Measurements from ENCODE around the gene CACNA2D2.

CACNA2D2 gene

DNA sequence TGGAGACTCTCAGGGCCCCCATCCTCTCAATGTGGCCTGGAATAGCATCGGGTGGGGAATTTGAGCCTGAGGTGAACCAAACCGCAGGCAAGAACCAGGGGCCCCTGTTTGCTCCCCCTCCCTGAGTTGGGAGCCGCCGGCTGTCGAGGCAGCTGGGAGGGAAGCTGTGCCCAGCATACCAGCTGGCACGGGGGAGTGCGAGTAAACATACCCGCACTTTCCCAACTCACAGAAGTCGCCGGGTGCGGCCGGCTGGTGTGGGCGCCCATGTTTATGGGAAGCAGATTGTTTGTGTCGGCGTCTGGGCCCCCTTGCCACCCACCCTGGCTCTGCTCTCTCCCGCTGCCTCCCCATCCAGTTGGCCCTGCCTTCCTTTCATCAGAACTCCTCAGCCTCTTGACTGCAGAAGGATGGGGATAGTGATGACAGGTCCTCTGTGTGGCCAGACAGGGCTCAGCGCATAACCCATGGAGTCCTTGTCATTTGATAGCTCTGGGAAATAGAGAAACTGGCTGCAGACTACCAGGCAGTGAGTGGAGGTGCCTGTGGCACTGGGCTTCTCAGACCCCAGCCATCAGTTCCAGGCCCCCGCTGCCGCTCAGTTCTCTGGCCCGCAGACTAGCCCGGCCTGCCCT lies 60.4 kb downstream of the CACNA2D2 start:
- no peak overlapping the region for H3K4me3 Mint-ChIP-seq
- H3K4me1 Mint-ChIP-seq (ENCODE audit: low read depth) = peaks cover 6% of the 10 kb centered on the region
- H3K27me3 Mint-ChIP-seq = no peaks in the 10 kb centered on the region
- H3K9me3 Mint-ChIP-seq (ENCODE audit: low read depth) = no peaks in the 10 kb centered on the region
- no peaks in the 10 kb centered on the region for H3K36me3 Mint-ChIP-seq
- no peak overlapping the region for H3K27ac Mint-ChIP-seq

DNA sequence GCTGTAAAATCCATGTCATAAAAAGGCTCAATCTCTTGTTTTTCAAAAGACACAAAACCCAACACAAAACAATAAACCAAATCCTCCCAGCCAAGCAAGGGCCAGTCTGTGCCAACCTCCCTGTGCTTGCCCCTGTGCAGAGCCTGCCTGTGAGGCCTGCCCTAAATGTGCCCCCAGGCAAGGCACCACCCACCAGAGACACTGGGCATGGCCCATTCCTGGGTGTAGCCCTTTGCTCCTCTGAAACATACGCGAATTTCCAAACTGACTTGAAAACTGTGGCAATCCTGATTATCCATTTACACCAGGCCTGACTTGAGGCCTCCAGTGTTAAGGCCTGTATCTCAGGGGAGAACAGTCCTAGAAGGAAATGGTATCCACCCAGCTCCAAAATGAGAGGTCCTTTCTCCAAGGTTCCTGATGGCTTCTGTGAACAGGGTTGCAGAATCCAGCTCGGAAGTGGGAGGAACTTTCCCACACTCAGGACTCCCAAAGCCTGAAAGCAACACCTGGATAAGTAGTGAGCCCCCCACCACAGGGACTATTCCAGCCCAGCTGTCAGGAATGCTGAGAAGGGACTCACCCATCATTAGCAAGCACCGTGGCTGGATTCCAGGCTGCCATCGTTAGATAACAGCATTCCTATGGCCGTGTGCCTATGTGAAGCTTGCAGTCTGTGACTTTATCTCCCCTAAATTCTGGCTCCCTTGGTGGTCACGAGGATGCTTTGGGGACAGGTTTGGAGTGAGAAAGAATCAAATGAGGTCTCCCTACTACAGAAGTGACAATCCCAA lies 61.8 kb downstream of the CACNA2D2 start:
- no peaks in the 10 kb centered on the region for H3K27me3 Mint-ChIP-seq
- peaks cover under 1% of the 10 kb centered on the region for H3K4me1 Mint-ChIP-seq (ENCODE audit: low read depth)
- no peak overlapping the region for H3K27ac Mint-ChIP-seq
- no peaks in the 10 kb centered on the region for H3K9me3 Mint-ChIP-seq (ENCODE audit: low read depth)
- H3K36me3 Mint-ChIP-seq = no peaks in the 10 kb centered on the region
- no peak overlapping the region for H3K4me3 Mint-ChIP-seq

DNA sequence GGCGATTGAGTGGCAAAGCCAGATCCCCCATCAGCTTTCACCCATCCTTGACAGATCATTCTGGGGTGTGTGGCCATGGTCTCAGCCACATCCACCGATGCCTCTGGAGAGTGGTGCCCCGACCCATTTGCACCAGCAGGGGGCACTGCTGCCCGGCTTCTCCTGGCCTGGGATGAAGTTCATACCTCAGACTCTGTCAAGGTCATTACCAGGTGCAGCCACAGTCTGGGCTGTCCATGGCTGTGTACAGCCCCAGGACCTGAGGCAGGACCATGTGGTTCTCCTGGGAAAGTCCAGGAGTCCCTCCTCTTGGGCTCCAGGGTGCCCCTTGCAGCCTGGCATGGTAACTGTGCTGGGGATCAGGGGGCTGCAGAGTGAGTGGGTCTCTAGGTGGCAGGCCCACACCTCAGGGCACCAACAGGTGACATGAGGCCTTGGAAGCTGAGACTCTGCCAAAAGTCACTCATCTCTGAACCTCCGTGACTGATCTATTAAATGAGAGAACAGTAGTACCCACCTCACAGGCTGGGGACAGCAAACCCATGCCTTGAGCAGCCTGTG lies 67.2 kb downstream of the CACNA2D2 start:
- Mint-ChIP-seq H3K36me3 (no peaks in the 10 kb centered on the region), H3K9me3 (ENCODE audit: low read depth) (no peaks in the 10 kb centered on the region), H3K27ac (no peak overlapping the region), H3K4me1 (ENCODE audit: low read depth) (no peaks in the 10 kb centered on the region), H3K27me3 (no peaks in the 10 kb centered on the region), H3K4me3 (no peak overlapping the region)

DNA sequence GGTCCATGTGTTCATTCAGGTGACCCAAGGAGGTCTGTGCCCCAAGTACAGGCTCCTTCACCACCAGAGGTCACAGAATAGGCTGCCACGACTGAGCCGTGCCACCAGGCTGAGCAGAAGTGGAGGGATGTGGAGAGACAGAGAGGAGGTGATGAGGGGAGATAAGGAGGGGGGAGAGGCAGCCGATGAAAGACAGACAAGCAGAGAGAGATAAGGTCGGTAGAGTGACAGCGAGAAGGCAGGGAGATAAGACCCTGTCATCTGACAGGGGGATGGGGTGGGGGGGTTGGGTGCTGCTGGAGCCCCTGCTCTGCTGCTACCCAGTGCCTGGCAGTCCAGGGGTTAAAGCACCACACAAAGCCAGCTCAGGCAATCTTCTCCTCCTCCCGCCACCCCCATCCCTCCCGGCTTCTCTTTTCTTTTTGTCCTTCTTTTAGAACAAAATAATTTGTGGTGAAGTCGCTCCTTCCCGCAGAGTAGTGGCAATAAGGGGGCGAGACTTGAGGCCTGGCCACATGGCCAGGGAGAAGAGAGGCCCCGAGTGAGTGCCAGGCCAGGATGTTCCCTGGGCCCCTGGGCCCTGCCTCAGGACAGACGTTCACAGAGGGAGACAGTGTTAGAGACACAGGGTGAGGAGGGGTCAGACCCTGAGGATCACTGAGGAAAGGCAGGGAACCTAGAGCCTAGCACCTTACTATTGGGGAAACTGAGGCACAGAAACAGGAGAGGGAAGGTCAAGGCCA lies 67.9 kb downstream of the CACNA2D2 start:
- Mint-ChIP-seq H3K4me1 (ENCODE audit: low read depth) (no peaks in the 10 kb centered on the region), H3K4me3 (no peak overlapping the region), H3K27me3 (no peaks in the 10 kb centered on the region), H3K27ac (no peak overlapping the region), H3K9me3 (ENCODE audit: low read depth) (no peaks in the 10 kb centered on the region), H3K36me3 (no peaks in the 10 kb centered on the region)

DNA sequence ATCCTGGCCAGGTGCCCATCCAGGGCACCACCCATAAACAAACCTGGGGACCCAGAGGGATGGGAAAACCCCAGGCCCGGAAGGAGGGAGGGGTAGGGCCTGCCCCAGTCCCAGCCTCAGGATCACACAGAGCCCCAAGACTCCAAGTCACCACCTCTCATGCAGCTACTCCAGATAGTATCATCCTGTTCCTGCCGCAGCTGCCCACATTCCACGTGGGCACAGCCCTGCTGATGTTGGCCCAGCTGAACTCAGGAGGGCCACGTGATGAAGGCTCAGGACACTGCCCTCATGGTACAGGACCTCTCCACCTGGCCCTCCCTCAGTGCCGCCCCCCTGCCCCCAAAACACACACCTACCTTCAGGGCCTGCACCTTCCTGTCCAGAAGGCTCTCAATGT lies 69.5 kb downstream of the CACNA2D2 start:
- Mint-ChIP-seq H3K27me3 (no peaks in the 10 kb centered on the region), H3K4me1 (ENCODE audit: low read depth) (no peaks in the 10 kb centered on the region), H3K9me3 (ENCODE audit: low read depth) (no peaks in the 10 kb centered on the region), H3K4me3 (no peak overlapping the region), H3K27ac (no peak overlapping the region), H3K36me3 (no peaks in the 10 kb centered on the region)

DNA sequence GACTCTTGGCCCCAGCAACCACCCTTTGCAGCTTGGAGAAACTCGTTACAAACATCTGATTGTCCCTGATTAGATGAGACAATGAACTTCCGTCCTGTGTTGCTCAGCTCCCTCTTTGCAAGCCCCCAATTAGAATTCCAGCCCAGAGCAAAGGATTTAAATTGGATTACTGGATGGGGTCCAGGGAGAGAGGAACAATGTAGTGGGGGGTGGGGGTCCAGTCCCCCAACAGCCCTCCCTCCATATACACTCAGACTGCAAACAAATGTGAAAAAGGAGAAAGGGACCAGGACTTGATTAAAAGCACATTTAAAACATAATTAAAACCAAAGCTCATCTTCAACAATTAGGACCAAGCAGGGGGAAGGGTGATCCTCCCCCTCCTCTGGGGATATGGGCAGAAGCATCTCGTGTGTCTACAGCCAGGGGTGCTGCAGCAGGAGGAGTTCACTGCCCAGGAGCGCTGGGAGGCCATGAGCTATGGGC lies 72.4 kb downstream of the CACNA2D2 start:
- Mint-ChIP-seq H3K4me1 (ENCODE audit: low read depth) (no peaks in the 10 kb centered on the region), H3K27me3 (no peaks in the 10 kb centered on the region), H3K36me3 (no peaks in the 10 kb centered on the region), H3K27ac (no peak overlapping the region), H3K4me3 (no peak overlapping the region), H3K9me3 (ENCODE audit: low read depth) (no peaks in the 10 kb centered on the region)

DNA sequence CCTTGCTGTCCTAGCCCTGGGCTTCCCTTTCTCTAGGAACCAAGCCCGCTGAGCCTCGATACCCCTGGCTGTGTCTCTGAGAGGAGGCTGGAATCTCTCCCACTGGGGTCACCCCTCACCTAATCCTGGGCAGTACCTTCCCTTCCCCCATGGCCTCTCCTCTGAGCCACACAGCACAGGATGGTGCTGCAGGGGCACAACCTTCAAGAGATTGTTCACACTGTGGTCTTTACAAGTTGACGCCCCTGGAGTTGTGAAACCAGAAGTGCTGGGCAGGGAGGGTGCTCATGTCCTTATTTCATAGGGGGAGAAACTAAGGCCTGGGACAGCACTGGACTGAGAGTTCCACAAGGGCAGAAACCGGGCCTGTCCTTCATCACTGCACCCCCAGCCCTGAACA lies 73.2 kb downstream of the CACNA2D2 start:
- Mint-ChIP-seq H3K27ac (no peak overlapping the region), H3K27me3 (no peaks in the 10 kb centered on the region), H3K9me3 (ENCODE audit: low read depth) (no peaks in the 10 kb centered on the region), H3K4me1 (ENCODE audit: low read depth) (no peaks in the 10 kb centered on the region), H3K36me3 (no peaks in the 10 kb centered on the region), H3K4me3 (no peak overlapping the region)

DNA sequence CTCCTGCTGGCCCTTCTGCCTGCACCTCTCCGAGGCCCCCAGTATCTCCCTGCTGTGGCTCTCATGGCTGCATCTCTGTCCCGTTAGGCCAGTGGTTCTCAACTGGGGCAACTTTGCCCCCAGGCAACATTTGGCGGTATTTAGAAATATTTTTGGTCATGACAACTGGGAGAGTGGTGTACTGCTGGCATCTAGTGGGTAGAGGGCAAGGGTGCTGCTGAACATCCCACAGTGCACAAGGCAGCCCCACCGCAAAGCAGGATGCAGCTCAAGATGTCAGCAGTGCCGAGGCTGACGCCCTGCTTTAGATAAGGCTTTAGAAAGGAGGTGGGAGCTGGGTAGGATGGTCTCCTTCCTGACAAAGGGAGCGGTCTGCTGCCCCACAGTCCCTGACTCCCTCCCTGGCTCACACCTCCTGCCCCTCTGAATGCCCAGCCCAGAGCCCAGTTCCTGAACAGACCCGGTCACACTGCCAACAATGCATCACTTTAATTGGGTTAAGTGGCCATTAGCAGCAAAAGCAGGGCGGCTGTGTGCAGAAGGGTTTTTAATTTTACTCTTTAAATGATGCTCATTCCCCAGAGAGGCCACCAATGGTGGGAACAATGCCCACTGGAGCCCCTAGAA lies 75.3 kb downstream of the CACNA2D2 start:
- Mint-ChIP-seq H3K9me3 (ENCODE audit: low read depth) (no peaks in the 10 kb centered on the region), H3K27ac (no peak overlapping the region), H3K36me3 (no peaks in the 10 kb centered on the region), H3K4me3 (no peak overlapping the region), H3K4me1 (ENCODE audit: low read depth) (no peaks in the 10 kb centered on the region), H3K27me3 (no peaks in the 10 kb centered on the region)

DNA sequence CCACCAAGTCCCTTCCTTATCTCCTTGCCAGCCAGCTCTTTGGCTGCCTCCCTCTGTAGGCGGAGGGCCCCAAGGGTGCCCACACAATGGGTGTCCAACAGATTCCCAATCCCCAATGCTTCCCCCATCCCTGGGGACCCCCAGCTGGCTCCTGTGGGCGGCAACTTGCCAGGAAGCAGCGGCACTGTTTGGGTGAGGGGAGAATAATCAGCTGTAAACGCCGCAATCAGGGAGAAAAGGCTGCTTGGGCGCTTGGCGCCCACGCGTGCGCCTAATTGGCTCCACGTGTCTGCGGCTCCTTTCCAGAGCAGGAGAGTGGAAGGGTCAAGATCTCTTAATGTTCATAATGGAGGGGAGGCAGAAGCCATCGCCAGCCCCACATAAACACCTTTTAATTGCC lies 76.2 kb downstream of the CACNA2D2 start:
- H3K27ac Mint-ChIP-seq = no peak overlapping the region
- no peaks in the 10 kb centered on the region for H3K27me3 Mint-ChIP-seq
- H3K36me3 Mint-ChIP-seq = no peaks in the 10 kb centered on the region
- no peaks in the 10 kb centered on the region for H3K9me3 Mint-ChIP-seq (ENCODE audit: low read depth)
- no peaks in the 10 kb centered on the region for H3K4me1 Mint-ChIP-seq (ENCODE audit: low read depth)
- no peak overlapping the region for H3K4me3 Mint-ChIP-seq

DNA sequence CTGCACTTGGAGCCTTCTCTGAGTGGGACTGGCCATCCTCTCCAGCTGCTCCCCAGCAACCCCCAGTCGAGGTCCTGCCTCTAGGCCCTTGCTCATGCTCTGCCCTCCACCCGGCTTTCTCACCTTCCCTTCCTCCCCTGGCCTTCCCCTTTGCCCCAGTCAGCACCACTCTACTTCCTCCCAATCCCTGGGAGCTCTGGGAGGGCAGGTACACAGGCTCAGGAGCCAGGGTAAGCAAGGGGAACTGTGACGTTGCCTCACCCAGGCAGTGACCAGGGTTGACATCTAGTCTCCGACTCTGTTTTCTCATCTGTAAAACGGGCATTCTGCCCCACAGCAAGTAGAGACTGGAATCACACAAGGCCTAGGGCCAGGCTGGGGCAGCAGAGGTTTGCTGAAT lies 77.5 kb downstream of the CACNA2D2 start:
- Mint-ChIP-seq H3K4me1 (ENCODE audit: low read depth) (no peaks in the 10 kb centered on the region), H3K4me3 (no peak overlapping the region), H3K27me3 (no peaks in the 10 kb centered on the region), H3K9me3 (ENCODE audit: low read depth) (no peaks in the 10 kb centered on the region), H3K27ac (no peak overlapping the region), H3K36me3 (no peaks in the 10 kb centered on the region)

DNA sequence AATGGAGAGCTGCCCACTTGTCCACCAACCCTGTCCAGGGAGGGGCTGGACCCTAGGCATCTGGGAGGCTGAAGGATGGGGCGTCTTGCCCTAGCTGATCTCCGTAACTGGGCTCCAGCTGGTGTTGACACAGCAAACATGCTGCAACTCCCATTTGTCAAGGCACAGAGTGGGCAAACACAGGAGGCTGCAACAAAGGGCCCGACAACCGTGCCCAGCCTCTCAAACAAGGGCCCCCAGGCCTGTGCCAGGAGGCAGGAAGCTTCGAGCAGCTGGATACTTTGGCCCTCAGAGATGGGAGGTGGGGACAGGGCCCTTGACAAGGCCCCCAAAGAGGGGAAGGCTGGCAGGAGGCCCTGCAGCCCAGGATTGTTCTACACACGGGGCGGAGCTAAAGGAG lies 79.9 kb downstream of the CACNA2D2 start:
- Mint-ChIP-seq H3K9me3 (ENCODE audit: low read depth) (no peaks in the 10 kb centered on the region), H3K27me3 (no peaks in the 10 kb centered on the region), H3K4me3 (no peak overlapping the region), H3K27ac (no peak overlapping the region), H3K36me3 (no peaks in the 10 kb centered on the region), H3K4me1 (ENCODE audit: low read depth) (no peaks in the 10 kb centered on the region)

DNA sequence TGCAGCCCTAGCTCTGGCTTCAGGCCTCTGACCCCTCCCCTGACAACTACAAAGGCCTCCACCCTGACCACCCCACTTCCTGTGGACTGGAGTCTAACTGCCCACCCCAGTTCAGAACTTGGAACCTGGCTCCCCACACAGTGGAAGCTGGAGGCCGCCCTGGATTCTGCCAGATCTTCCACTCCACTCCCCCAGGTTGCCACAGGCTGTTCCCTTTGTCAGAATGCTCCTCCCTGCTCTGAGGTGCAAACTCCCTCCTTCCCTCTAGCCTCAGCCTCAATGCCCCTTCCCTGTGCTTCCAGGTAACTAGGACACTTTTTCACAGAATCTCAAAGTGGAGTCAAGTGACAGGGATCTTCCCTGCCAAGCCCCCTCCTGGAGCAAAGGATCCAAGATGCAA lies 81.3 kb downstream of the CACNA2D2 start:
- Mint-ChIP-seq H3K36me3 (no peaks in the 10 kb centered on the region), H3K4me1 (ENCODE audit: low read depth) (no peaks in the 10 kb centered on the region), H3K9me3 (ENCODE audit: low read depth) (no peaks in the 10 kb centered on the region), H3K27me3 (no peaks in the 10 kb centered on the region), H3K27ac (no peak overlapping the region), H3K4me3 (no peak overlapping the region)

DNA sequence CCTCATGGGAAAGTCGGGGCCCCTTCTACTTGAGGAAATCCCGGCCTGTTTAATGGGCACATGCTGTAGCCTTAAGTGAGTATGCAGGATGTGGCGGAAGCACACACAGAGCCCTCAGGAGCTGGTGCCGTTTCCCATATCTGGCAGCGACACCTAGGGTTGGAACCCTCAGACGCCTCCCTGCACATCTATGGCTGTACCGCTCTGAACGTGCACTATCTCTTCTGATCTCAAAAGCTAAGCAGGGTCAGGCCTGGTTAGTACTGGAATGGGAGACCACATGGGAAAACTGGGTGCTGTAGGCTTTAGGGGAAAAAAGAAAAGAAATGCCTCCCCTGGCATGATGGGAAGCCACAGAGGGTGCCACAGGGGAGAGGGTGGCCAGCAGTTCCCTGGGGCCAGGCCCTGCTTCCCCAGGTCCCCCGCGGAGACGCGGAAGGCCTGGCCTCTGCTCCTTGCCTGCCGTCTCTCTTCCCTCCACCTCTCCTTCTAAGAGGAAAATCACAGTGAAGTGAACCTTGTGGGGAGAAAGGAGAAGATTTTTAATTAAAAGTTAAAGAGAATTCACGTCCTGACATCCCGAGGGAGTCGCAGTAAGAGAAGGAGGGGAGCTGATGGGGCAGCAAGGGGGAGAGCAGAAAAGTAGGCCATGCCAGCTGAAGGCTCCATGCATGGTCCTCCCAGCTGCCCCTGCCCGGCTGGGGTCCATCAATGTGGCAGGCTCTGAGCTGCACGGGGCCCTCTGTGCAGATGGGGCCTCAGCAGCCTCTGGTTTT lies 83.7 kb downstream of the CACNA2D2 start:
- Mint-ChIP-seq H3K4me3 (no peak overlapping the region), H3K36me3 (no peaks in the 10 kb centered on the region), H3K27ac (no peak overlapping the region), H3K4me1 (ENCODE audit: low read depth) (no peaks in the 10 kb centered on the region), H3K27me3 (no peaks in the 10 kb centered on the region), H3K9me3 (ENCODE audit: low read depth) (no peaks in the 10 kb centered on the region)

DNA sequence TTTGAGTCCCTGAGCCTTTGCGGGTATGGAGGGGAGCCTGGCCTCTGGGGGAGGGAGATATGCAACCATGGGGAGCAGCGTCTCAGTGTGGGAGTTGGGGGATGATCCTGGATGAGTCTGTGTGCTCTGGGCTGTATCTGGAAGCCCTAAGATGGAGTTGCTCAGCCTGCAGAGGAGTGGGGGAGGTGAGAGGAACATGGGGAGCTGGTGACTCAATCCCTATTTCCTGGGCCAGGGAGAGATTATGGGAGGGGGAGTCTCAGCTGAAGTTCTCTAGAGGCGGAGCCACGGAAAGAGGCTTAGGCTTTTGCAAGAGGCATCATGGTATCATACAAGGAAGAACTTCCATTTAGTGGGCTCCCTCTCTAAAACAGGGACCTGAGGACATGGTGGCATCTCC lies 84.6 kb downstream of the CACNA2D2 start:
- no peaks in the 10 kb centered on the region for H3K36me3 Mint-ChIP-seq
- H3K9me3 Mint-ChIP-seq (ENCODE audit: low read depth) = no peaks in the 10 kb centered on the region
- H3K27ac Mint-ChIP-seq = no peak overlapping the region
- no peaks in the 10 kb centered on the region for H3K4me1 Mint-ChIP-seq (ENCODE audit: low read depth)
- no peak overlapping the region for H3K4me3 Mint-ChIP-seq
- H3K27me3 Mint-ChIP-seq = no peaks in the 10 kb centered on the region

Data from activated naive CD8-positive, alpha-beta T cell (primary cell).